ENCODE measurements around the gene DRAXIN.

DRAXIN gene

DNA sequence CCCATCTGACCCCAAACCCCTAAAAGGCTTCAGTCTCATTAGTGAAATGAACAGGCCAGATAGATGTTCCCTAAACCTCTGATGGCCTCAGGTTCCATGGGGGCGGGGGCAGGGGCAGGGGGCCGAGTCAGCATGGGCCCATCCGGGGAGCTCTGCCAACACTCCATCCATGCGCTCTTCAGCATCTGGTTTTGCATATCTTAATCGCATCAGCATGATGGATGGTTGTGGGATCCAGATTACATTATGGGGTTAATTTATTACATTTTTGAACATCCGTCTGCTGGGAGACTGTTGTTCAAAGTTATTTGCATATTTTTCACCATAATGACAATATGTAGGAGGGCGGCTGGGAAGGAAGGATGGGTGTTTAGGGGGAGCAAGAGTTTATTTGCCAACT, 7.4 kb upstream of the DRAXIN start:
- DNase-seq (ENCODE audit: low read depth in 1 of 2, low spot score in 1 of 2), result no peak

DNA sequence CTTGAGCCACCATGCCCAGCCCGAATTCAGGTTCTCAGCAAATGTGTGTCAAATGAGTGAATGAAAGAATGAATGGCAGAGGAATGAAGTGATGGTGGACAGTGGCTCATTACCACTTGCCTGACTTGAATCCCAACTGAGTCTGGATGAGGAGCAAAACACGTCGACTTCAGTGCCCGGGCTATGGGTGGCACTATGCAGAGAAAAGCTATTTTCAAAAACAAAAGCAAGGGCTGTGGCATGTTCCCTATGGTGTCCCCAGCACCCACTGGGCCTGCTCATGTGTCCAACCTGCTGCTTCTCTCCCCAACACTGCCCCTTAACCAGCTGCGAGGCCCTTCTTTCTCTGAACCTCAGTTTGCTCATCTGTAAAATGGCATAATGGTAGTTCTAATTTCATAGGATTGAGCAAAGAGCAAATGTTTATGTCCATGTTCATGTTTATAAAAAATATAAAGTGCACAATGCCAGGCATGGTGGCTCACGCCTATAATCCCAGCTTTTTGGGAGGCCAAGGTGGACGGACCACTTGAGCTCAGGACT, 6.2 kb upstream of the DRAXIN start:
- no peak for DNase-seq (ENCODE audit: low read depth in 1 of 2, low spot score in 1 of 2)

DNA sequence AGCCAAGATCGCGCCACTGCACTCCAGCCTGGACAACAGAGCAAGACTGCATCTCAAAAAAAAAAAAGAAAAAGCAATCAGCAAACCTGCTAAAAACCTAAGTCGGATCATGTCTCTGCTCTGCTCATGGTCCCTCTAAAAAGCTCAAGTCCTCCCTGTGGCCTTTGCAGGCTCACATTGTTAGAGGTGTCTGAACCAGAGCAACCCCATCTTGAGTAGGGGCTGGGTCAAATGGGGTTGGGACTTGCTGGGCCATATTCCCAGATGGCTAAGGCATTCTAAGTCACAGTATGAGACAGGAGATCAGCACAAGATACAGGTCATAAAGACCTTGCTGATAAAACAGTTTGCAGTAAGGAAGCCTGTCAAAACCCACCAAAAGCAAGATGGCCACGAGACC, 3.0 kb upstream of the DRAXIN start:
- no peak for DNase-seq (ENCODE audit: low read depth in 1 of 2, low spot score in 1 of 2)

DNA sequence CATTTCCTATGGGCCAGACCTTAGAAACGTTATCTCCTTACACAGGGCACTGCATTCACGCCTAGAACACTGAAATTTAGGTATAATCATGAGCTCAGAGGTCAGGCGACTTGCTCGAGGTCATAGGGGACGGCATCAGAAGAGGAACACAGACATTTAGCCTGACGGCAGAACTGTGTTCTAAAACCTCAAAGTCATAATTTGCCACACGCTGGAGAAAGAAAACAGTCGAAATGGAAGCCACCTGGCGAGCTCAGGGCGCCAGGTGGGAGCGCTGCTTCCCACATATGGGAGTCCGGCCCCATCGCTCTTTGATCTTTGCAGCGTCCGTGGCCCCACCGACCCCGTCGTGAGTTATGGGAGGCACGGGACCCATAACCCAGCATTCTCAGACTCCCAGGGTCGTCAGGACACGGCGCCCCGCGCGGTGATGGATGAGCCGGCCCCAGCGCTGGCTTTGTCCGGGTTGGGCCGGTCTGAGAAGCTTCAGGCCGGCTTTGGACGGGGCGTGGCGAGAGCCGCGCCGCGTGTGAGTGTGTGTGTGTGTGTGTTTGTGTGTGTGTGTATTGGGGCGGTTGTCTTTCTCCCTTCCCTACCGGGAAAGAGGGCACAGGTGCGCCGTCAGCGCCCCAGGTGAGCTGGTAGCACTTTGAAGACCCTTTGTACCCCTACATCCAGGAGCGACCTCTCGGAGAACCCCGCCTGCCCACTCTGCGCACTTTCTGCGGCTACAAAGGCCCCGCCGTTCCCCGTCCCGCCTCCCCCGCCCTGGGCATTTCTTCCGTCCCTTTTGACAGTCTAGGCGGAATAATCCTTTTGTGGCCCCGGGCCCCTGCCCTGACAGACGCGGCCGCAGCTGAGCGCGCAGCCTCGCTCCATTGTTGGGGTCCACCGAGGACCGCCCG, 861 bp upstream of the DRAXIN start:
- no peak for DNase-seq (ENCODE audit: low read depth in 1 of 2, low spot score in 1 of 2)

DNA sequence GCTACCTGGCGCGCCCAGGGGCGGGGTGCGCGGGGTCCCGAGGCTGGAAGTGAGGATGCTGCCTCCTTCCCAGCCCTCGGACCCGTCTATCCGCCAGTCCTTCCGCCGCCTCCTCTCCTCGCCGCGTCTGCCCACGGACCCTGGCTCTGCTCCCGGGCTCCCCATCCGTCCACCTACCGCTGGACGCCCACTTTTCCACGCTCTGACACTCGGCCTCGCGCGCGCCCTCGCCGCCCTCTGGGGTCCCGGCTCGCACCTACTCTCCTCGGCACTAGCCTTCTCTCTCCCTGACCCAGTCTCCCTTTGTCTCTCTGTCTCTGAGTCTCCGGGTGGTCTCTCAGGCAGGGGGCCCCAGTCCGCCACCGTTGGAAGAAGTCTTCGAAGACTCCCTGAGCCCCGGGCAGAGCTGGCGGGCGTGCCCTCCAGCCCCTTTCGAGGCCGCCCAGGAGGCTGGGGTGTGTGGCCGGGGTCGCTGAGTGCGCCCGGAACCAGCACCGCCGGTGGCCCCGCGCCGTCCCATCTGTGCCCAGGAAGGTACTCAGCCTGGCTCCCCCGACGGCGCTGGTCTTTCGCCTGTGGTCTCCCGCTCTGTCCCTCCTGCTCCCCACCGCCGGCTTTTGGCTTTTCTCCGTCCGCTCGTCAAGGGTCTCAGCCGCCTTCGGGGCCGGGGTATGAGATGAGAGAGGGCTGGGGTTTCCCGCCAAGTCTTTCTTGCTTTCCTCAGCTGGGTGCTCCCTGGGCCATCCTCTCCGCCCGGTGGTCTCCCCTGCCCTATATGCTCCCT, 610 bp downstream of the DRAXIN start:
- DNase-seq (ENCODE audit: low read depth in 1 of 2, low spot score in 1 of 2), result no peak

DNA sequence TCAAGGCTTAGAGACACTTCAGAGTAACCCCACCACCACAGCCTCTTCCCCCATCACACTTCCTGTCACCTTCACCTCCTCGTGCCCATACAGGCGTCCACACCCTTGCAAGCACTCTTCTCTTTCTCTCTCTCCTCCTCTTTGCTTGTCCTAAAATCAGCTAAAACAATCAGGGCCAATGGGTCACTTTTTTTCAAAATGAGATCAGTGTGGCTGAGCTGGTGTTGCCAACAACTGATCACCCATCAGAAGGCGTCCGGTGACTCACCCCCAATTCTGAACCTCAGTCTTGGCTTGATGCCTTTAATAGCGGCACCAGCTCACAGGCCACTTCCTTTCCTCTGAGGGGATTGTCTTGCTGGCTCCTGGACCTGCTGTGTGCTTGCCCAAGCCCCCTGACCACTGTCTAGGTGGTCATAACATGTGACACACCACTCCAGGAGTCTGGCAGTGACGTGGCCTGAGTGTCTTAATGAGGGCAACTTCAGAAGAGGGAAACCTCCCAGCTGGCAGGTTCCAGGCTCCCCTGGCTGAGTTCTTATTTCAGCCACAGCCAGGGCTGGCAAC, 1.6 kb downstream of the DRAXIN start:
- peak in 1 of 2 donors; percentile 20 for DNase-seq (ENCODE audit: low read depth in 1 of 2, low spot score in 1 of 2)

DNA sequence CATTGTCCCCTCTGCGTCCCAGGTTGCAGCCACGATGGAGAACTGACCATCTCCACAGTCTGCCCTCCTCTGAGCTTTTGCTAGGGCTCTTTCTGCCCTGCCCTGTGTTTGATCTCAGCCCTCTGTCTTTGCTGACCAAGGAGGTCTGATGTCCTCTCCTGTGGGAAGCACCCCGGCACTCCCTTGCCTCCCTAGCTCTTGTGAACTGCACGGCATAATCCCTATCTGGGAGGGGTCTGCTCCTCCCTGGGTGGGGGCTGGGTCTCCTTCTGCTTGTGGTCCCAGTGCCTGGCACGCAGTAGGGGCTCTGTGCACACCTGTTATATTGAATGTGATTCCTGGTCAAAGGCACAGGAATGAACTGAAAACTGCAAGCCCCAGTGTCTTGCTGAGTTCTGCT, 2.4 kb downstream of the DRAXIN start:
- DNase-seq (ENCODE audit: low read depth in 1 of 2, low spot score in 1 of 2), result no peak

DNA sequence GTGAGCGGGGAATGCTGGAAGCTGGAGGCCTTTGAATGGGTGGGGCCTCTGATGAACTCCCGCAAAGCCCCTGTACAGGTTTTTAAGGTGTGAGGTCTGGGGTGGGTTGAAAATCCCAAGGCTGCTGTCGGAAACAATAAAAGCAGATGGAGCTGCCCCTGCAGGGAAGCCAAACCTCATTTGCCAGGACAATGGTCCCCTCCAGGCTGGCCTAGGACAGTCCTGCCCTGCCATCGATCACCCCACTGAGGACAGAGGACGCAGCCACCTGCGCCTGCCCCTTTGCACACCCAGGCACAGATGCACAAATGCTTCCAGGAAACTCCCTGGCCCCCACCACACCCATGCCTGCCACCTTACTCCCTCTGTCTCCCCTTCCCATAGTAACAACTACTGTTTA, 4.4 kb downstream of the DRAXIN start:
- DNase-seq (ENCODE audit: low read depth in 1 of 2, low spot score in 1 of 2), result no peak

DNA sequence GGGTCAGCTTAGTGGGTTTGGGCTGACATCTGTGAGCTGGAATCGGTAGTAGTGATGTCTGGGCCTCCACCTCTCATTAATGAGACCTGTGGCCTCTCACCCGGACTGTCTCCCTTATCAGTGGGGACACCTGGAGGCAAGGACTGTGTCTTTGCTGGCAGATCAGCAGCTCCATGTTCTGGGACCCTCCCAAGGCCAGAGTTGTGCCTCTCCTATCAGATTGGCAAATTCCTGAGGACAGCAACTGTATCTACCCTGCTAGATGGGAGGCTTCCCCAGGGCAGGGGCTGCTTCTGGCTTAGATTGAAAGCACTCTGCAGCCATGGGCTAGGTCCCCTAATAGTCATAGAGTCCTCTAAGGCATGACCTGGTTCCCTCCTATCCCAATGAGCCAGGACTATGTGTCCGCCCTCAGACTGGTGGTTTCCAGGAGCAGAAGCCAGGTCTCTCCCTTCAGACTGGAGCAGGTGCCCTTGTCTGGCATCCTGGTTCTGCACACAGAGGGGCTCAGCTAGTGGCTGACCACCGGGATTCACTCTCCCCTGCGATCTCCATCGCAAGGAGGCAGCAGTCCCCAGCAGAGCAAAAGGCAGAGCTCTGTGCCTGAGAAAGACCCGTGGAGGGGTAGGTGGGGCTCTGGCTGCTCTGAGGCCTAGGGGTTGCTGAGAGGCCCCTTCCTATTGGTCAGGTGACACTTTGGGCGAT, 5.8 kb downstream of the DRAXIN start:
- DNase-seq (ENCODE audit: low read depth in 1 of 2, low spot score in 1 of 2), result no peak

DNA sequence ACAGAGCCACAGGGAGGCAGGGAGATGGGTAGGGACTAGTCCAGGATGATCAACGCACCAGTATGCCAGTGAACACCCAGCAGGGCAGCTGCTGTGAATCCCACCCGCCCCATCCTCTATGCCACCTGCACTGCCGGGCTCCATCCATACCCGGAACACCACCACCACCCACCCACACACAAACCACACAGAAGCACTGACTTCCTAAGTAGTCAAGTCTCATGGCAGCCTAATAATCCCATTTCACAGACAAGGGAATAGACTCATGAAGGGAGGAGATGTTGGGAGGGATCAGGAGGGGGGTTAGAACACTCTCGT, 6.3 kb downstream of the DRAXIN start:
- no peak for DNase-seq (ENCODE audit: low read depth in 1 of 2, low spot score in 1 of 2)

DNA sequence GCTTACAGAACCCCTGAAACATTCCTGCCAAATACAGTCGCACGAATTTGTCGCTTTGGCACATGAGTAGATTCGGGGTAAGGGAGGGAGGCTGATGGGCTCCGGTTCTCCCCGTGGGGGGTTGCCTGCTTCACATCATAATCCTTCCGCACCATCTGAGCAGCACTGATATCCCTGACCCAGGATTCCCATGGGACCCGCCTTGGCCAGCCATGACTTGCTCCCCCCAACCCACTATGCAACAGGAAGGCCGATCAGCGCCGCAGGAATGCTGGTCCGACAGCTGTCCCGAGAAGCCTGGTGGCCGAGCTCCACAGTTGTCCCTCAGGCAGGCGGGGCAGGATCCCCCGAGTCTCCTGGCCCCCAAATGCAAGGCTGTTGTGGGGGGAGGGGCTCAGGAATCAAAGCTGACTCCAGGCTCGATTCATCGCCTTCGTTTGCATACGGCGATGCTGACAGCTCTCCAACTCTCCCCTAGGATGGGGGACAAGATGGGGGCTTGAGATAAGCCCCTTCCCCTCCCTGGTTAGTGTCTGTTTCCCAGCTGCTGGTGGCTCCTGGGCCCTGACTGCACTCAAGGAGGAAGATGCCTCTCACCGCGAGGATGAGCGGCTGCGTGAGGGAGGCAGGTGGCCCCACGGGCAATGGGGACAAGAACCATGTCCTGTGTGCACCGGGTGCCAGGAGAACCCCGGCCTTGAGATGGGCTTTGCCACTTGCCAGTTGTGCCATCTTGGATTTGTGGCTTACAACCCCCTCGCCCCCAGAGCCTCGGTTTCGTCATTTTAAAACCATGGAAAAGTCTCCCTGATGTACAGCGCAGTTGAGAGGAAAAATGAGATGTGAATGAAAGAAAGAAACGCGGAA, 9.3 kb downstream of the DRAXIN start:
- DNase-seq (ENCODE audit: low read depth in 1 of 2, low spot score in 1 of 2), result no peak

DNA sequence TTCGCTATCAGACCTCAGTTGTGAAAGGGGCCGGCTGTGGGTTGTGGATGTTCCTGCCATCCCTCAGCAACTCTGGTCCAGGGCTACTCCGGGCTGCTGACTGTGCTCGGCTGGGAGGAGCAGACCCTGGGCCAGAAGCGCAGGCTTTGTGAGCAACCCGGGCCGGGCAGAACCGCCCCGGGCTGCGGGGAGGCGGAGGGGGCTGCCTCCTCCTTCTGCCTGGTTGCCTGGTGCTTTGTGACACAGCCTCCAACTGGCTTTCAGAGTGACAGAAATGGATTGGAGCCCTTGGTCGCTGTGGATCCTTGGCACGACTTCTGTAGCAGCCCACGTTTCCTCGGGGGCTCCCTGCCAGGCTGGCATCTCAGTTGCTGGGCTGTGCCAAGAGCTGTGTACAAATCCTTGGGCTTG, 10.0 kb downstream of the DRAXIN start:
- DNase-seq (ENCODE audit: low read depth in 1 of 2, low spot score in 1 of 2), result no peak

DNA sequence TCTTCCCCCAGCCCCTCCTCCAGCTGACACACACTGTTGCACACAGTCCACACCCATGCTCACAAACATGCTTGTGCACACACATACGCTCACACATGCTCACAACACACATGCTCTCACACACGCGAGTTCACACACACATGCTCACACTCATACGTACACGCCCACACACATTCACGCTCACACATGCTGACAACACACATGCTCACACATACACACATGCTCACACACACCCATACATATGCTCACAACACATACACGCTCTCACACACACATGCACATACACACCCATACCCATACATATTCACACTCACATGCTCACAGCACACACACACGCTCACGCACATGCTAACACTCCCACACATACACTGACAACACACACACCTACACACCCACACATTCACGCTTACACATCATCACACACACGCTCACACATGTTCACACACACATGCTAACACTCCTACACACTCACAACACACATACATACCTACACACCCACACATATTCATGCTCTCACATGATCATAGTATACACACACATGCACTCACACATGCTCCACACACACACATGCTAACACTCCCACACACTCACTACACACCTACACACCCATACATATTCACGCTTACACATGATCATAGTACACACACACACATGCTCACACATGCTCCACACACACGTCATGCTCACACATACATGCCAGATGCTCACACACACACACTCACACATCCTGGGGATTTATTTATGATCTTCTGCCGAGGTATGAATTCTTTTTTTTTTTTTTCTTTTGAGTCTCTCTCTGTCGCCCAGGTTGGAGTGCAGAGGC, 10.7 kb downstream of the DRAXIN start:
- DNase-seq (ENCODE audit: low read depth in 1 of 2, low spot score in 1 of 2), result no peak

DNA sequence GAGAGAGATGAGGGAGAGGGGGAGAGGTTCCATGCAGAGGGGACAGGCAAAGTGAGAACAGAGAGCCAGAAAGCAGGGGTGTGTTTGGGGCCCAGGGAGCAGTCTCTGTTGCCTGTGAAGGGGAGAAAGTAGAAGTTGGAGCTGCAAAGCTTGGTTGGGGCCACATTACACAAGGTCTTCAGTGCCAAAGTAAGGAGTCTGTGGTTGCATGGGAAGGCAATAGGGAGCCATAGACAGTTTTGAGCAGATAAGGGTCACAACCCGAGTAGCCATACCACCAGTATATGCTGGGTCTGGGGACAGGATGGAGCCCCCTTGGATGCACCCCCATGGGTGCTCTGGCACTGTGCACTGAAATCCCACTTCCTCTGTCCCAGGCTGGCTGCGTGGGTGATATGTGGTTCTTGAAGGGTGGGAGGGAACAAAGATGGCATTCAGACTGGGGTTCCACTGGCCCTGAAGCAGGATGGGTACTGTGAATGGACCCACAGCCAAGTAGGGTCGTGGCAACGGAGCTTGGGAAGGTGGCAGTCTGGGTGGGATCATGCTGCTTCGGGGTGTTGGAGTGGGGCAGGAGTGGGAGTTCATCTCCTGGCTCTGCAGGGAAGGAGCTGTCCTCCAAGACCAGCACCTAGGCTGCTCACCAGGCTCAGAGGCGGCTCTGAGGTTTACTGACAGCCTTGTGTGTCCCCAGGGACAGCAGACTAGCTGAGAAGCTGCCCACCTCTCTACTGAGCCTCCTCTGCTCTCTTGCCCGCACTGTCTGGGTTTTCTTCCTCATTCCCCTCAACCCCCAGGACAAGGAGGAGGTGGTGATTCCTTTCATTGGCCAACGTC, 12.1 kb downstream of the DRAXIN start:
- DNase-seq (ENCODE audit: low read depth in 1 of 2, low spot score in 1 of 2), result no peak

DNA sequence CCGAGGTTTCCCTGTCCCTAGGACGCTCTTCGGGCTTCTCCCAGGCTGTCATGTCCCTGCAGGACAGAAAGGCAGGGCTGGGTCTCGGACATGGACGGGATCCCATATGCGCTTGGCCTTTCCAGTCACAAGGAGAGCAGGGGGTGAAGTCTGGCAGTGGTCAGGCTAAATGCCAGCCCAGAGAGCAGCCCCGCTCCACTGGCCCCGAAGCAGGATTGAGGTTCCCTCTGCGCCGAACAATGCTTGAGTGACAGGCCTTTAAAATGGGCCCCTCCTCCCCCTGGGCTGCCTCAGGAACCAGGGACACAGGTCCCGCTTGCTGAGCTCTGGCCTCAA, 12.7 kb downstream of the DRAXIN start:
- DNase-seq (ENCODE audit: low read depth in 1 of 2, low spot score in 1 of 2), result no peak

DNA sequence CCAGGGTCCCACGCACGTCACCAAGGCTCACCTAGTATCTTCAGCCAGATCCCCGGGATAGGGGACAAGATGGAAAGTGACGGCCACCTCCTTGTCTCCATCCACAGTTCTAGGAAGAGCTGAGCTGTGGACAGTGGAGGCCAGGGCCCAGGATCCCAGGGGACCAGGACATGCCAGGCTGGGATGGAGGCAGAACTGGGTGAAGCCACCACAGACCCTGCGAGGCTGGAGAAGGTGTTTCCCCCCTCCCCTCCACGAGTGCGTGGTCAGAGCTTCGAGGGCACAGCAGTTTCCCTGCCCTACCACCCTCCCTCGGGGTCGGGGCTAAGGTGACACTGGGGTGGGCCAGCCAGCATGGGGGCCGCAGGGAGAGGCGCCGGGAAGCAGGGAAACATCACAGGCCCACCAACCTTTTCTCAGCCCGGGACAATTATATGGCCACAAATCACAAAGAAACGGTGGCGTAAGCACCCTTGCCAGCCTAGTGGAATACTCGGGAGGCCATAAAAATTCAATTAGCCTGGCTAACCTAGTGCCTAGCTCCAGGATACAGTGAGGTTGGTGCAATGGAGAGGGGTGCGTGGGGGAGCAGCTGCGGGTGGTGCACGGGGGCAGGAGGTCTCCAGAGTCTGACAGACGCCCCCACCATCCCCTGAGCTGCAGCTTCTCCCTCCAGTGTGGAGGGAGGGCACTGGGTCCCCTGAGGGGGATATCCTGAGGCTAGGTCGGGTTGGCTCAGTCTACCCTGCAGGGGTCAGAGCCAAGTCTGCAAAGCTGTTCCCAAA, 13.4 kb downstream of the DRAXIN start:
- no peak for DNase-seq (ENCODE audit: low read depth in 1 of 2, low spot score in 1 of 2)

DNA sequence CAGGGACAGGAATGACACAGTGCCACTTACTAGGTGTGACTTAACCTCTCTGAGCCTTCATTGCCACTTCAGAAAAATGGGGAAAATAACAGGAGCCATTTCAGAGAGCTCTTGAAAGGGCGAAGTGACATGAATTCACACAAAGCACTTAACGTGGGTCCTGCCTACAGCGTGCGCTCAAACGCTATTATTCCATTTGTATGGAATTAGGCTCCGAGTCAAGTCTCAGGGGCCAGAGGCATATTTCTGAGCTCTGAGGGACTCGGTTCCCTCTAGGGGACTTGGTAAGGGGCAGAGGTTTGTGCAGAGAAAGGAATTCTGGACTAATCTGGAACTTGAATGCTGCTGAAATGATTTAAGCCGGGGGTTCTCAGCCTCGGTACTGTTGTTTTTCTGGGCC, 14.1 kb downstream of the DRAXIN start:
- DNase-seq (ENCODE audit: low read depth in 1 of 2, low spot score in 1 of 2), result no peak

DNA sequence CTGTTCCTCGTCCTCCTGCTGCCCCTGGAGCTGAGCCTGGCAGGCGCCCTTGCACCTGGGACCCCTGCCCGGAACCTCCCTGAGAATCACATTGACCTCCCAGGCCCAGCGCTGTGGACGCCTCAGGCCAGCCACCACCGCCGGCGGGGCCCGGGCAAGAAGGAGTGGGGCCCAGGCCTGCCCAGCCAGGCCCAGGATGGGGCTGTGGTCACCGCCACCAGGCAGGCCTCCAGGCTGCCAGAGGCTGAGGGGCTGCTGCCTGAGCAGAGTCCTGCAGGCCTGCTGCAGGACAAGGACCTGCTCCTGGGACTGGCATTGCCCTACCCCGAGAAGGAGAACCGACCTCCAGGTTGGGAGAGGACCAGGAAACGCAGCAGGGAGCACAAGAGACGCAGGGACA, 14.8 kb downstream of the DRAXIN start:
- DNase-seq (ENCODE audit: low read depth in 1 of 2, low spot score in 1 of 2), result no peak

All from activated CD4-positive, alpha-beta T cell treated with anti-CD3 and anti-CD28 coated beads, Interleukin-2, amount 50 U/mL, for 24 hours (primary cell).